OCI-LY7 (cell line): ENCODE results near the gene SLC9A9. TPM values are rescaled to one million over a fixed set of nuclear protein-coding genes. Genes with fewer than 3 reads are reported as not detected.
"Not testable (repeated sequence)": the region's sequence is repeated elsewhere in the genome, so short reads cannot be mapped to it uniquely, and the experiment has no call there.

Experiments used
- BruUV-seq: library from RNA; stranded (reverse); fragments of 400-500 nt; replicated peaks from 2 replicates; lab custom pipeline; 2021; lab: Mats Ljungman, UMichigan
- CTCF ChIA-PET: fragments of 300-600 bp; sonication (Branson Sonifier 250); formaldehyde crosslinking; loops from one replicate; lab custom pipeline; 2022; ENCODE audit warnings: antibody characterized with exemption; ENCODE audit not compliant: unreplicated experiment; lab: Charles Lee
- POLR2A ChIA-PET: fragments of 300-600 bp; sonication (Branson Sonifier 250); formaldehyde crosslinking; loops from one replicate; lab custom pipeline; 2022; ENCODE audit warnings: antibody characterized with exemption; lab: Charles Lee
- DNase-seq: peaks from one replicate; pipeline ENCODE4 v3.0.0-alpha.2; 2015; ENCODE audit warnings: low spot score
- H2AFZ ChIP-seq: fragments of 200-600 bp; sonication (generic), shearing (Covaris generic); 2 replicates; pipeline ENCODE4 v1.6.1; 2014; ENCODE audit warnings: mild to moderate bottlenecking, antibody characterized with exemption, low read length, moderate library complexity
- H3K27ac ChIP-seq: fragments of 200-600 bp; sonication (generic); 2 replicates; pipeline ENCODE4 v1.5.1; 2014; ENCODE audit warnings: mixed run types, low read depth, mild to moderate bottlenecking, moderate library complexity, low read length, inconsistent platforms; ENCODE audit not compliant: poor library complexity, severe bottlenecking
- H3K36me3 ChIP-seq: fragments of 200-600 bp; sonication (generic); 2 replicates; pipeline ENCODE4 v1.6.1; 2014; ENCODE audit warnings: mild to moderate bottlenecking, antibody characterized with exemption, low read length, moderate library complexity, mixed read lengths; ENCODE audit not compliant: insufficient read depth
- H3K4me1 ChIP-seq: fragments of 200-600 bp; sonication (generic); 2 replicates; pipeline ENCODE4 v1.5.1; 2014; ENCODE audit warnings: mild to moderate bottlenecking, low read length; ENCODE audit not compliant: insufficient read depth, poor library complexity, severe bottlenecking
- H3K4me2 ChIP-seq: fragments of 200-600 bp; sonication (generic); 2 replicates; pipeline ENCODE4 v1.6.1; 2014; ENCODE audit warnings: mild to moderate bottlenecking, low read length
- H3K4me3 ChIP-seq: fragments of 200-600 bp; sonication (generic); 2 replicates; pipeline ENCODE4 v1.5.1; 2014; ENCODE audit warnings: mild to moderate bottlenecking, low read depth, low read length; ENCODE audit not compliant: poor library complexity, severe bottlenecking
- H3K79me2 ChIP-seq: fragments of 200-600 bp; sonication (generic); 2 replicates; pipeline ENCODE4 v1.6.1; 2016; ENCODE audit warnings: low read depth, mild to moderate bottlenecking, low read length, moderate library complexity, mixed read lengths; ENCODE audit not compliant: insufficient read depth
- H3K9me2 ChIP-seq: fragments of 200-600 bp; sonication (generic); 2 replicates; pipeline ENCODE4 v1.6.1; 2016; ENCODE audit warnings: mild to moderate bottlenecking, low read length, mixed read lengths; ENCODE audit not compliant: insufficient read depth
- H3K9me3 ChIP-seq: fragments of 200-600 bp; sonication (generic); 2 replicates; pipeline ENCODE4 v1.6.1; 2014; ENCODE audit warnings: mild to moderate bottlenecking, mixed run types, low read length, mixed read lengths
- H4K20me1 ChIP-seq: fragments of 200-600 bp; sonication (generic); 2 replicates; pipeline ENCODE4 v1.6.1; 2014; ENCODE audit warnings: mild to moderate bottlenecking, antibody characterized with exemption, low read length, moderate library complexity, mixed read lengths; ENCODE audit not compliant: insufficient read depth
- EZH2phosphoT487 ChIP-seq: fragments of 200-600 bp; sonication (generic); IDR thresholded peaks from 2 replicates; pipeline ENCODE4 v1.6.1; 2018; ENCODE audit warnings: low read depth, borderline replicate concordance, mild to moderate bottlenecking, mixed run types, antibody characterized with exemption, low read length, moderate library complexity, mixed read lengths
- intact Hi-C: fragments of 100-400 bp; cut with micrococcal nuclease; formaldehyde crosslinking; loops from one replicate; pipeline ENCODE4 v1.10.0; 2022; ENCODE audit not compliant: unreplicated experiment
- total RNA-seq, 2 experiments: library from RNA; depleted of rRNA in 1 of 2; stranded (reverse); fragments of >200 nt in 1 of 2; shearing (Covaris generic) in 1 of 2; gene quantifications; 2 replicates each; pipeline ENCODE4 v1.2.3, GENCODE V29; 2014 to 2022
- TF ChIP-seq, protein P1 (sequence below): fragments of 200-600 bp; sonication (generic); conservative IDR thresholded peaks from 2 replicates; pipeline ENCODE4 v1.5.1; 2014; ENCODE audit warnings: mild to moderate bottlenecking, antibody characterized with exemption, low read length, moderate library complexity, mixed read lengths

Gene SLC9A9
- total RNA-seq, 2 experiments from 2014 or later: 9.3 to 14.8 TPM

- H3K27ac ChIP-seq, H3K79me2 ChIP-seq, H3K9me3 ChIP-seq, H4K20me1 ChIP-seq, H2AFZ ChIP-seq, H3K4me2 ChIP-seq, BruUV-seq, CTCF ChIA-PET, H3K9me2 ChIP-seq, H3K4me1 ChIP-seq, H3K4me3 ChIP-seq, intact Hi-C loops, DNase-seq, H3K36me3 ChIP-seq: not testable (repeated sequence)
- POLR2A ChIA-PET: interaction anchor here (0.9 kb wide), 1 partner anchor 101 kb away, joined by 3 read pairs; no protein-coding TSS in a partner anchor
Measured at GRCh38 chr3:143801046-143801445, 47.2 kb downstream of the SLC9A9 start.

GRCh38 chr3:143798151-143798550, 50.1 kb downstream of the SLC9A9 start:
- H2AFZ ChIP-seq, intact Hi-C loops, DNase-seq, H3K4me1 ChIP-seq, H3K27ac ChIP-seq, H3K4me3 ChIP-seq, H3K79me2 ChIP-seq, CTCF ChIA-PET, H4K20me1 ChIP-seq, H3K9me2 ChIP-seq, H3K36me3 ChIP-seq, POLR2A ChIA-PET, H3K4me2 ChIP-seq, H3K9me3 ChIP-seq, BruUV-seq: not testable (repeated sequence)

- Histone ChIP-seq H3K9me2 (no peaks in the 10 kb centered on the region), H3K4me3 (no peak overlapping the region), H3K4me2 (no peak overlapping the region), H3K4me1 (no peaks in the 10 kb centered on the region), H3K9me3 (no peaks in the 10 kb centered on the region), H4K20me1 (no peaks in the 10 kb centered on the region), H3K79me2 (no peaks in the 10 kb centered on the region), H2AFZ (no peak overlapping the region), H3K27ac (no peak overlapping the region), H3K36me3 (no peaks in the 10 kb centered on the region)
- BruUV-seq: no TSS peak
- CTCF ChIA-PET: no interaction called here
- no peak for TF ChIP-seq EZH2phosphoT487
- TF ChIP-seq, protein P1, sequence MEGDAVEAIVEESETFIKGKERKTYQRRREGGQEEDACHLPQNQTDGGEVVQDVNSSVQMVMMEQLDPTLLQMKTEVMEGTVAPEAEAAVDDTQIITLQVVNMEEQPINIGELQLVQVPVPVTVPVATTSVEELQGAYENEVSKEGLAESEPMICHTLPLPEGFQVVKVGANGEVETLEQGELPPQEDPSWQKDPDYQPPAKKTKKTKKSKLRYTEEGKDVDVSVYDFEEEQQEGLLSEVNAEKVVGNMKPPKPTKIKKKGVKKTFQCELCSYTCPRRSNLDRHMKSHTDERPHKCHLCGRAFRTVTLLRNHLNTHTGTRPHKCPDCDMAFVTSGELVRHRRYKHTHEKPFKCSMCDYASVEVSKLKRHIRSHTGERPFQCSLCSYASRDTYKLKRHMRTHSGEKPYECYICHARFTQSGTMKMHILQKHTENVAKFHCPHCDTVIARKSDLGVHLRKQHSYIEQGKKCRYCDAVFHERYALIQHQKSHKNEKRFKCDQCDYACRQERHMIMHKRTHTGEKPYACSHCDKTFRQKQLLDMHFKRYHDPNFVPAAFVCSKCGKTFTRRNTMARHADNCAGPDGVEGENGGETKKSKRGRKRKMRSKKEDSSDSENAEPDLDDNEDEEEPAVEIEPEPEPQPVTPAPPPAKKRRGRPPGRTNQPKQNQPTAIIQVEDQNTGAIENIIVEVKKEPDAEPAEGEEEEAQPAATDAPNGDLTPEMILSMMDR: no peak
- POLR2A ChIA-PET: no interaction called here
- intact Hi-C loops: no loop called here
- no peak for DNase-seq
Measured at GRCh38 chr3:143795874-143796273, 52.4 kb downstream of the SLC9A9 start.

GRCh38 chr3:143794793-143795462, 53.3 kb downstream of the SLC9A9 start:
- CTCF ChIA-PET: no interaction called here
- intact Hi-C loops: no loop called here

More at GRCh38 chr3:143794793-143795462, 53.3 kb downstream of the SLC9A9 start:
- no peaks in the 10 kb centered on the region for H3K4me1 ChIP-seq
- H3K4me2 ChIP-seq: no peak overlapping the region
- no TSS peak for BruUV-seq
- H2AFZ ChIP-seq: no peak overlapping the region
- no peak overlapping the region for H3K27ac ChIP-seq
- no peaks in the 10 kb centered on the region for H3K36me3 ChIP-seq
- no peak overlapping the region for H3K4me3 ChIP-seq
- TF ChIP-seq, protein P1: no peak
- TF ChIP-seq EZH2phosphoT487: no peak
- no peaks in the 10 kb centered on the region for H3K9me2 ChIP-seq
- no peaks in the 10 kb centered on the region for H3K79me2 ChIP-seq
- H4K20me1 ChIP-seq: no peaks in the 10 kb centered on the region
- no peaks in the 10 kb centered on the region for H3K9me3 ChIP-seq
- no peak for DNase-seq
- POLR2A ChIA-PET: no interaction called here
